Nephron progenitor cell (in vitro differentiated cells): ENCODE measurements around the gene MYH10.

Source experiments
- DNase-seq: peaks from one replicate; pipeline ENCODE4 v3.0.0; 2021
- H3K27ac Mint-ChIP-seq: 2 replicates; pipeline ENCODE4 v1.8.0; 2021; ENCODE audit warnings: mild to moderate bottlenecking, moderate library complexity, mixed read lengths
- H3K27me3 Mint-ChIP-seq: 2 replicates; pipeline ENCODE4 v1.8.0; 2021; ENCODE audit warnings: mild to moderate bottlenecking, low read depth, mixed read lengths; ENCODE audit not compliant: poor library complexity
- H3K36me3 Mint-ChIP-seq: 2 replicates; pipeline ENCODE4 v1.8.0; 2021; ENCODE audit warnings: low read depth, mixed read lengths
- H3K4me1 Mint-ChIP-seq: 2 replicates; pipeline ENCODE4 v1.8.0; 2021; ENCODE audit warnings: mixed read lengths
- H3K4me3 Mint-ChIP-seq: 2 replicates; pipeline ENCODE4 v1.8.0; 2021; ENCODE audit warnings: mild to moderate bottlenecking, moderate library complexity, mixed read lengths
- H3K9me3 Mint-ChIP-seq: 2 replicates; pipeline ENCODE4 v1.8.0; 2021; ENCODE audit warnings: mild to moderate bottlenecking, moderate library complexity, mixed read lengths
- CTCF ChIP-seq: fragments of 200-600 bp; sonication (generic); IDR thresholded peaks from 2 replicates; pipeline ENCODE4 v1.5.0; 2021; ENCODE audit warnings: antibody characterized with exemption

MYH10 gene

GRCh38 chr17:8485491-8485890 is 145.0 kb downstream of the MYH10 start:
- no peak overlapping the region for H3K27ac Mint-ChIP-seq

GRCh38 chr17:8484465-8484864 is 146.1 kb downstream of the MYH10 start:
- Mint-ChIP-seq H3K27ac (no peak overlapping the region), H3K27me3 (peaks cover 7% of the 10 kb centered on the region), H3K4me1 (no peaks in the 10 kb centered on the region), H3K9me3 (peaks cover 16% of the 10 kb centered on the region), H3K36me3 (peaks cover 98% of the 10 kb centered on the region), H3K4me3 (no peak overlapping the region)
- no peak for DNase-seq
- no peak for TF ChIP-seq CTCF

More at GRCh38 chr17:8485491-8485890, 145.0 kb downstream of the MYH10 start:
- no peak overlapping the region for H3K4me3 Mint-ChIP-seq
- no peaks in the 10 kb centered on the region for H3K4me1 Mint-ChIP-seq
- H3K36me3 Mint-ChIP-seq, result peaks cover 99% of the 10 kb centered on the region
- peaks cover 7% of the 10 kb centered on the region for H3K27me3 Mint-ChIP-seq
- H3K9me3 Mint-ChIP-seq, result peaks cover 16% of the 10 kb centered on the region
- DNase-seq, result no peak
- TF ChIP-seq CTCF, result no peak

- Mint-ChIP-seq H3K36me3 (peaks cover 96% of the 10 kb centered on the region), H3K4me1 (no peaks in the 10 kb centered on the region), H3K9me3 (peaks cover 16% of the 10 kb centered on the region), H3K4me3 (no peak overlapping the region), H3K27ac (no peak overlapping the region), H3K27me3 (peaks cover 7% of the 10 kb centered on the region)
- no peak for DNase-seq
- TF ChIP-seq CTCF, result no peak
Measured at GRCh38 chr17:8482546-8482945, 148.0 kb downstream of the MYH10 start.

GRCh38 chr17:8481703-8482102 is 148.8 kb downstream of the MYH10 start:
- Mint-ChIP-seq H3K36me3 (peaks cover 88% of the 10 kb centered on the region), H3K27ac (no peak overlapping the region), H3K9me3 (peaks cover 16% of the 10 kb centered on the region), H3K4me3 (no peak overlapping the region), H3K27me3 (peaks cover 7% of the 10 kb centered on the region), H3K4me1 (no peaks in the 10 kb centered on the region)
- TF ChIP-seq CTCF, result no peak
- no peak for DNase-seq

- no peak overlapping the region for H3K4me3 Mint-ChIP-seq
- peaks cover 86% of the 10 kb centered on the region for H3K36me3 Mint-ChIP-seq
- no peak overlapping the region for H3K27ac Mint-ChIP-seq
Measured at GRCh38 chr17:8481089-8481488, 149.4 kb downstream of the MYH10 start.

More at GRCh38 chr17:8481089-8481488, 149.4 kb downstream of the MYH10 start:
- no peak for DNase-seq
- Mint-ChIP-seq H3K9me3 (peaks cover 16% of the 10 kb centered on the region), H3K27me3 (peaks cover 7% of the 10 kb centered on the region), H3K4me1 (no peaks in the 10 kb centered on the region)
- TF ChIP-seq CTCF, result no peak
